ENCODE results near the gene ZNF217.

- TF ChIP-seq, protein P1, sequence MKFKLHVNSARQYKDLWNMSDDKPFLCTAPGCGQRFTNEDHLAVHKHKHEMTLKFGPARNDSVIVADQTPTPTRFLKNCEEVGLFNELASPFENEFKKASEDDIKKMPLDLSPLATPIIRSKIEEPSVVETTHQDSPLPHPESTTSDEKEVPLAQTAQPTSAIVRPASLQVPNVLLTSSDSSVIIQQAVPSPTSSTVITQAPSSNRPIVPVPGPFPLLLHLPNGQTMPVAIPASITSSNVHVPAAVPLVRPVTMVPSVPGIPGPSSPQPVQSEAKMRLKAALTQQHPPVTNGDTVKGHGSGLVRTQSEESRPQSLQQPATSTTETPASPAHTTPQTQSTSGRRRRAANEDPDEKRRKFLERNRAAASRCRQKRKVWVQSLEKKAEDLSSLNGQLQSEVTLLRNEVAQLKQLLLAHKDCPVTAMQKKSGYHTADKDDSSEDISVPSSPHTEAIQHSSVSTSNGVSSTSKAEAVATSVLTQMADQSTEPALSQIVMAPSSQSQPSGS (IDR thresholded peaks at IDR 0.05; ENCODE audit: low read length): no peak
- TF ChIP-seq ESRRA (IDR thresholded peaks at IDR 0.05; ENCODE audit: low read length): no peak
- TF ChIP-seq RAD51 (IDR thresholded peaks at IDR 0.05): no peak
- no peak for TF ChIP-seq MYC (IDR thresholded peaks at IDR 0.05; ENCODE audit: insufficient read depth, insufficient read length, insufficient replicate concordance, low read length, severe bottlenecking)
- no peak for TF ChIP-seq EZH2 (IDR thresholded peaks at IDR 0.05; ENCODE audit: borderline replicate concordance, control insufficient read depth, low read depth, low read length)
- TF ChIP-seq, protein P2, sequence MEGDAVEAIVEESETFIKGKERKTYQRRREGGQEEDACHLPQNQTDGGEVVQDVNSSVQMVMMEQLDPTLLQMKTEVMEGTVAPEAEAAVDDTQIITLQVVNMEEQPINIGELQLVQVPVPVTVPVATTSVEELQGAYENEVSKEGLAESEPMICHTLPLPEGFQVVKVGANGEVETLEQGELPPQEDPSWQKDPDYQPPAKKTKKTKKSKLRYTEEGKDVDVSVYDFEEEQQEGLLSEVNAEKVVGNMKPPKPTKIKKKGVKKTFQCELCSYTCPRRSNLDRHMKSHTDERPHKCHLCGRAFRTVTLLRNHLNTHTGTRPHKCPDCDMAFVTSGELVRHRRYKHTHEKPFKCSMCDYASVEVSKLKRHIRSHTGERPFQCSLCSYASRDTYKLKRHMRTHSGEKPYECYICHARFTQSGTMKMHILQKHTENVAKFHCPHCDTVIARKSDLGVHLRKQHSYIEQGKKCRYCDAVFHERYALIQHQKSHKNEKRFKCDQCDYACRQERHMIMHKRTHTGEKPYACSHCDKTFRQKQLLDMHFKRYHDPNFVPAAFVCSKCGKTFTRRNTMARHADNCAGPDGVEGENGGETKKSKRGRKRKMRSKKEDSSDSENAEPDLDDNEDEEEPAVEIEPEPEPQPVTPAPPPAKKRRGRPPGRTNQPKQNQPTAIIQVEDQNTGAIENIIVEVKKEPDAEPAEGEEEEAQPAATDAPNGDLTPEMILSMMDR (IDR thresholded peaks at IDR 0.05 in 2 of 3, conservative IDR thresholded peaks at IDR 0.05 in 1 of 3; ENCODE audit: control insufficient read depth in 2 of 3, extremely low read depth in 1 of 3, insufficient read depth in 1 of 3, low read depth in 3 of 3, low read length in 3 of 3): no peak
- TF ChIP-seq, protein P3, sequence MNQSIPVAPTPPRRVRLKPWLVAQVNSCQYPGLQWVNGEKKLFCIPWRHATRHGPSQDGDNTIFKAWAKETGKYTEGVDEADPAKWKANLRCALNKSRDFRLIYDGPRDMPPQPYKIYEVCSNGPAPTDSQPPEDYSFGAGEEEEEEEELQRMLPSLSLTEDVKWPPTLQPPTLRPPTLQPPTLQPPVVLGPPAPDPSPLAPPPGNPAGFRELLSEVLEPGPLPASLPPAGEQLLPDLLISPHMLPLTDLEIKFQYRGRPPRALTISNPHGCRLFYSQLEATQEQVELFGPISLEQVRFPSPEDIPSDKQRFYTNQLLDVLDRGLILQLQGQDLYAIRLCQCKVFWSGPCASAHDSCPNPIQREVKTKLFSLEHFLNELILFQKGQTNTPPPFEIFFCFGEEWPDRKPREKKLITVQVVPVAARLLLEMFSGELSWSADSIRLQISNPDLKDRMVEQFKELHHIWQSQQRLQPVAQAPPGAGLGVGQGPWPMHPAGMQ (IDR thresholded peaks at IDR 0.05; ENCODE audit: borderline replicate concordance): no peak
Measured at GRCh38 chr20:53574819-53575218, 18.8 kb downstream of the ZNF217 start.

Data from GM12878 (cell line).